GM12865 (cell line): ENCODE measurements around the gene NKX1-1.

ENCODE experiments used
- DNase-seq: peaks from one replicate; pipeline ENCODE4 v3.0.0; 2010; ENCODE audit warnings: low read depth
- H3K4me3 ChIP-seq: 2 replicates; pipeline ENCODE4 v1.5.1; 2011; ENCODE audit warnings: mild to moderate bottlenecking, low read depth, low read length, control low read depth
- TF ChIP-seq, protein P1 (sequence below): IDR thresholded peaks from 2 replicates; pipeline ENCODE4 v1.5.1; 2011; ENCODE audit warnings: low read length, control low read depth, low read depth, inconsistent platforms; ENCODE audit not compliant: insufficient read depth; ENCODE audit errors: missing control alignments

NKX1-1 gene

DNA sequence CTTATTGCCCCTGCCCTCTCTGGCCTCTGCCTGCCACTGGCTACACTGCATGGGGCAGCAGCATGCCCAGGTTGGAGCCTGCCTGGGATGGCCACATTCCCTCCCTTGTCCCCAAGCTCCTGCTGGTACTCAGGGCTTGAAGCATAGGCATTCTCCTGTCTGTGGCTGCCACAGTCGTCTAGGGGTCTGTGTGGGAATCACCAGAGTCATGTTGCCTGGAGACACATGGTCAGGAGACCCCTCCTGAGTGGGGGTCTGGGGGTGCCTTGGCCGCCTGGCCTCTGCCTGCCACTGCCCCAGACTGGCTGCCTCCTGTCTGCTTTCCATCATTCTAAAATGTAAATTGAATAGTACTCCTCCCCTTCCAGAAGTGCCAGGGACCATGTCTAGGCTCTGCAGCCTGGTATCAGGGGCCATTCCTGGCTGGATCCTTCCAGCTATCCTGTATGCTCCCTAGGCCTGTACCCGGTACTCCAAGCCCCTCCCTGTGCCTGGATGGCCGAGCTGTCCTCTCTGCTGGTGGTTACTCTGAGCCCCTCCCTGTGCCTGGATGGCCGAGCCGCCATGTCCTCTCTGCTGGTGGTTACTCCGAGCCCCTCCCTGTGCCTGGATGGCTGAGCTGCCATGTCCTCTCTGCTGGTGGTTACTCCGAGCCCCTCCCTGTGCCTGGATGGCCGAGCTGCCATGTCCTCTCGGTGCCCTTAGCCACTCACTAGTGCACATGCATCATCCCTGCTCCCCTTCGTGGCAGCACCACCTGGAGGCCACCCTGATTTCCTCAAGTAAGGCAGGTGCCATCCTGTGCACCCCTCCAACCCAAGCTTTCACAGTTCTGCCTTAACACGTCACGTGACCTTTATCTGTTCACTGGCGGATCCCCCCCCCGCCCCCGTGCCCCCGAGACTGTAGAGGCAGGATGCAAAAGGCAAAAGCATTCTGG lies 5.5 kb upstream of the NKX1-1 start:
- TF ChIP-seq, protein P1, sequence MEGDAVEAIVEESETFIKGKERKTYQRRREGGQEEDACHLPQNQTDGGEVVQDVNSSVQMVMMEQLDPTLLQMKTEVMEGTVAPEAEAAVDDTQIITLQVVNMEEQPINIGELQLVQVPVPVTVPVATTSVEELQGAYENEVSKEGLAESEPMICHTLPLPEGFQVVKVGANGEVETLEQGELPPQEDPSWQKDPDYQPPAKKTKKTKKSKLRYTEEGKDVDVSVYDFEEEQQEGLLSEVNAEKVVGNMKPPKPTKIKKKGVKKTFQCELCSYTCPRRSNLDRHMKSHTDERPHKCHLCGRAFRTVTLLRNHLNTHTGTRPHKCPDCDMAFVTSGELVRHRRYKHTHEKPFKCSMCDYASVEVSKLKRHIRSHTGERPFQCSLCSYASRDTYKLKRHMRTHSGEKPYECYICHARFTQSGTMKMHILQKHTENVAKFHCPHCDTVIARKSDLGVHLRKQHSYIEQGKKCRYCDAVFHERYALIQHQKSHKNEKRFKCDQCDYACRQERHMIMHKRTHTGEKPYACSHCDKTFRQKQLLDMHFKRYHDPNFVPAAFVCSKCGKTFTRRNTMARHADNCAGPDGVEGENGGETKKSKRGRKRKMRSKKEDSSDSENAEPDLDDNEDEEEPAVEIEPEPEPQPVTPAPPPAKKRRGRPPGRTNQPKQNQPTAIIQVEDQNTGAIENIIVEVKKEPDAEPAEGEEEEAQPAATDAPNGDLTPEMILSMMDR, result no peak
- DNase-seq, result no peak
- no peak overlapping the region for H3K4me3 ChIP-seq

DNA sequence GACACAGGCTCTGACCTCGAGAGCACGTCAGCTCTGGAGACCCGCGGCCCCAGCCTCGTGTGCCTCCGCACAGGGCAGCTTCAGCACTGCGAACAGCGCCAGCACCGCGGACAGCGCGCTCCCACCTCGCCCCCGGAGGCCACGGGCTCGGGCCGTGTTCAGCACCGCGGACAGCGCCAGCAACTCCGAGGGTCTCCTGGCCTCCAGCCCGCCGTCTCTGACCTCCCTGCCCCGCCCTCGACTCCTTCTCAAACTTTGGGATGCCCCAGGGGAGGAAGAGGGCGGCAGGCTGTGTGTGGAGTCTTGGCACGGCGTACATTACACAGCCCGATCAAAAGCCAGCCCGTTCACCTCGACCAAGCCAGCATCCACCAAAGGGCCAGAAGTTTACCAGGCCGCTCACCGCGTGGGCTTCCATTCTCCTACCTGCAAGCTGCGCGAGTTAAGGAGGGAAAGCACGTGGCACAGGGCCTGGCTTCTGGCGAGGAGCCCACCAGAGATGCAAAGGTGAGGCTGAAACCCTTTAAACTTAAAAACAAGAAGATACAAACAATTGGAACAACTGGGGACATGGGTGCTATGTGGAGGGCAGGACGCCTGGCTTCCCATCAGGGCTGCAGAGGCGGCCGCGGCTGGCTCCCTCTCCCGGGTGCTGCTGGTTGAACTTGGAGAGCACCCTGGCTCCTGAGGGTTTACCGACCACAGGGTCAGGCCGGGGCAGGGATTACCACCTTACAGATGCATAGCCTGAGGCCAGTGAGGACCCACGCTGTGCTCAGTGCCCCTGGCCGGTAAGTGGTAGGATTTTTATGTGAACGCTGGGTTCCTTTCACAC lies 4.5 kb upstream of the NKX1-1 start:
- no peak overlapping the region for H3K4me3 ChIP-seq
- DNase-seq, result peak; percentile 31
- TF ChIP-seq, protein P1, result no peak

DNA sequence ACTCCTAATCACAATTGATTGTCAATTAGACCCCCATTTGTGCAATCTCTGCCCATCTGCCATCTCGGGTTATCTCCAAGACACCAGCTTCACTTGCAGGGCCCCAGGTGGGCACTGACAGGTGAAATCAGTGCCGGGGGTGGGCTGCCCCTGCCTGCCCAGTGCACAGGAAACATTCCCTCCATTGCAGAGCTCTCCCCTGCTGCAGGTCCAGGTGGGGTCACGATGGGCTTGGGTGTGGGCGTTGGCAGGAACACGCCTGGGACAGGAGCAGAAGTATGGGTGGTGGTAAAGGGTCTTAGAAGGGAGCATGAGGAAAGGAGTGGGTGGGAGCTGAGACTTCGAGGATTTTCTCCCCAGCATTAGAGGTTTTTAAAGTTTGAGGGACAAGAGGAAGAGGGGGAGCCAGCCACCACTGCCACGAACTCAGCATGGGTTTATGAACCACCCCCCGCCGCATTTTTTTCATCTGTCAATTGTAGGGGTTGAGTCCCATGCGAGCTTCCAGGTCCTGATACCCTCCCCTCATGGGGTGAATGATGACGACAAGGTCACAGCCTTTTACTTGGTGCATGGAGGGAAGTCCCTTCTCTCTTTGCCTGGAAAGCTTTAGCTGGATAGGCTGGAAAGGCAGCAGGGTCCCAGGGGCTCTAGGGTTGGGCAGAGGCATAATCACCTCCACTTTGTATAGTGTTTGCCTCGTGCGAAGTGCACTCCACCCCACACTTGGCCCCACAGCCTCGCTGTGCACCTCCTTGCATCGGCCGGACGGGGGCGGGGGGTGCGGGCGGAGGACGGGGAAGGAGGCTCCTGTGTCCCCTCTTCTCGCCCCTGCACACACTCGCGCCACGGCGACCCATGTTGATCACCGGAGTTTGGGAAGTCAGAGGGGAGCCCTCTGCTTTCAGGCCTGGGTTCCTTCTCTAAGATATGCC lies 3.5 kb upstream of the NKX1-1 start:
- TF ChIP-seq, protein P1, result no peak
- no peak overlapping the region for H3K4me3 ChIP-seq
- no peak for DNase-seq

DNA sequence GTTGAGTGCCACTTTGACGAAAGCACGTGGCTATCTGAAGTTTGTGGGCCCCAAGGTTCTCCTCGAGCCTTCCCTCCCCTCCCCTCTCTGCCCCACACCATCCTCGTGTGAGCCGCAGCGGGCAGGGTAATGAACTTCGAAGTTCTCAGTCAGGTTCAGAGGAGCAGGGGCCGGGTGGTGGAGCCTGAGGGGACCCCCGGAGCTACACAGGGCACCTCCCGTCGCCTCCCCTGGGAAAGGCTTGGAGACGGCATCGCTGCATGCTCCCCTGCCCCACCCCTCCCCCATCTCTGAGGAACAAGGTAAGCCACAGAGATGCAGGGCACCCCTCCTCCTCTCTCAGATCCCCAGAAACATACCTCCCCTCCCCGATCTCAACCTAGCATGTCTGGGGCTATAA lies 2.8 kb upstream of the NKX1-1 start:
- no peak overlapping the region for H3K4me3 ChIP-seq
- TF ChIP-seq, protein P1, result no peak
- DNase-seq, result no peak

DNA sequence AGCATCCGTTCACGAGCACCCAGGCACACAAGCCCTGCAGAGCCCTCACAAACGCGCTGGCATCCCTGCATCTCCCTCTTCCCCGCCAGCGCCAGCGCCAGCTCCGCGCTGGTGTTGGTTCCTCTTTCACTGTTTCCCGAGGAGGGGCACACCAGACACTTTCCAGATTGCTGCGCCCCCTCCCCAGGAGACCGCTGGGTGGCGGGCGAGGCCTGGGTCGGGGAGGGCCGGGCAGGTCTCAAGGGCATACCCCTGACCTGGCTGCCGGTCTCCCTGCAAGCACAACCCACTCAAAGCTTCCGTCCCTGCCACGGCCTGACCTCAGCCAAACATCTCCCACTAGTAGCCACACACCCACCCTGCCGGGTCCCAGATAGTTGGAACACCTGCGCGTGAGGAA lies 2.2 kb upstream of the NKX1-1 start:
- no peak overlapping the region for H3K4me3 ChIP-seq
- TF ChIP-seq, protein P1, result no peak
- no peak for DNase-seq

DNA sequence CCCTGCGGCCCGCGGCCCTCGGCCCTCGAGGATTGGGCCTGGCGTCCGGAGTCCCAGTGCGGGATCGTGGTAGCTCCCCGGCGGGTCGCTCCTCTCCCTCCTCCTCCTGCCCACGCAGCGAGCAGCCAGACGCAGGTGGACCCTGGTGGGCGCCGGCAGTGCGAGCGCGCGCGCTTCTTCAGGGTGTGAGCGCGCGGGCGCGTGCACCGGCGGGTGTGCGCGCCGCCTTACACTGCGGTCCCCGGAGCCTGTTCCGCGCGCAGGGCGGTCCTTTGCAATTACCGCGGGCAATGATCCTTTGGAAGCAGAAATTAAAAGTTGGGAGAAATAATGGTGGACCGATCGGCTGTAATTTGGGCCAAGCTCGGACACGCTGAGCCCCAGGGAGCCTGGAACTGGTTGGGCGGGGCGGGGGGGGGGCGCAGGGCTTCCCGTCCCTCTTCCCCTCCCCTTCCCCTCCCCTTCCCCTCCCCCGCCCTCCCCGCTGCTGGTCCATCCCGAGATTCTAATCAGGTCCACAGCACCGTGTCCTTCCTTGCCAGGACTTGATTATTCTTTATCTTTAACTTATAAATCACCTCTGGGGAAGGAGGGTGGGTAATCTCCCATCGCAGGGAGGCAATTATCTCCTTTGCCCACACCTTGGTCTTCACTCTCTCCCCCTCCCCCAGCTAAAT lies 1.6 kb upstream of the NKX1-1 start:
- TF ChIP-seq, protein P1, result no peak
- DNase-seq, result no peak
- no peak overlapping the region for H3K4me3 ChIP-seq
